PFSK-1 (cell line): ENCODE results near the gene PGBD2.

Source experiments
- POLR2AphosphoS5 ChIP-seq: IDR thresholded peaks from 2 replicates; pipeline ENCODE4 v1.6.1; 2012; ENCODE audit warnings: low read depth, mild to moderate bottlenecking, control low read depth, low read length, moderate library complexity
- SIN3A ChIP-seq: IDR thresholded peaks from 2 replicates; pipeline ENCODE4 v1.6.1; 2012; ENCODE audit warnings: mild to moderate bottlenecking, low read length, moderate library complexity, borderline replicate concordance; ENCODE audit not compliant: insufficient read depth
- TAF1 ChIP-seq: IDR thresholded peaks from 2 replicates; pipeline ENCODE4 v1.6.1; 2012; ENCODE audit warnings: low read length, control low read depth, borderline replicate concordance; ENCODE audit not compliant: insufficient read depth

GRCh38 chr1:248914796-248915381 lies 8.9 kb downstream of the PGBD2 start:
- no peak for TF ChIP-seq POLR2AphosphoS5
- TF ChIP-seq TAF1 = no peak
- no peak for TF ChIP-seq SIN3A
